HepG2 (cell line): ENCODE results near the gene OPRL1. TPM values are rescaled to one million over a fixed set of nuclear protein-coding genes. Genes with fewer than 3 reads are reported as not detected.

Source experiments
- CREB1 ChIP-seq, 2 experiments: fragments of 450-650 bp in 1 of 2; IDR thresholded peaks; 2 replicates each; pipeline ENCODE4 v1.6.1; 2016 to 2017; ENCODE audit warnings: control low read depth in 1 of 2, mild to moderate bottlenecking in 1 of 2, missing compliant biosample characterization in 1 of 2, missing genetic modification characterization in 1 of 2
- MBD4 ChIP-seq: IDR thresholded peaks from 2 replicates; pipeline ENCODE4 v1.6.1; 2012; ENCODE audit warnings: low read length, inconsistent platforms, borderline replicate concordance
- SMYD3 ChIP-seq: sonication (generic); formaldehyde crosslinking; IDR thresholded peaks from 2 replicates; pipeline ENCODE4 v1.8.1; 2023; ENCODE audit warnings: mild to moderate bottlenecking, missing genetic modification reagents
- TFDP2 ChIP-seq: sonication (generic); formaldehyde crosslinking; IDR thresholded peaks from 2 replicates; pipeline ENCODE4 v1.4.0; 2020; ENCODE audit warnings: missing genetic modification reagents
- ZBTB39 ChIP-seq: sonication (generic); formaldehyde crosslinking; IDR thresholded peaks from 2 replicates; pipeline ENCODE4 v1.5.0; 2020; ENCODE audit warnings: missing genetic modification reagents
- ZBTB4 ChIP-seq: sonication (generic); formaldehyde crosslinking; IDR thresholded peaks from 2 replicates; pipeline ENCODE4 v1.4.0; 2020; ENCODE audit warnings: missing genetic modification reagents, mild to moderate bottlenecking, borderline replicate concordance
- ZBTB40 ChIP-seq, 2 experiments: fragments of 450-650 bp in 1 of 2; sonication (generic) in 1 of 2; formaldehyde crosslinking in 1 of 2; IDR thresholded peaks; 2 replicates each; pipeline versions ENCODE4 v1.6.1 to v1.8.0; 2016 to 2022; ENCODE audit warnings: antibody characterized with exemption in 1 of 2, mild to moderate bottlenecking in 1 of 2, missing genetic modification reagents in 1 of 2
- ZC3H13 ChIP-seq: sonication (generic); formaldehyde crosslinking; IDR thresholded peaks from 2 replicates; pipeline ENCODE4 v1.8.1; 2023; ENCODE audit warnings: mild to moderate bottlenecking, missing genetic modification reagents, moderate library complexity
- ZNF362 ChIP-seq: sonication (generic); formaldehyde crosslinking; IDR thresholded peaks from 2 replicates; pipeline ENCODE4 v1.4.0; 2020; ENCODE audit warnings: missing genetic modification reagents, mild to moderate bottlenecking, borderline replicate concordance
- polyA plus RNA-seq, 8 experiments: library from polyadenylated mRNA; depleted of rRNA in 3 of 8; stranded (reverse) in 7 of 8; unstranded in 1 of 8; fragments of >200 nt; fragmentation: Illumina TruSeq in 4 of 8; extraction: Trizol in 4 of 8; gene quantifications; 2 replicates each; pipeline versions ENCODE4 v1.2.1 to v1.2.3, GENCODE V29; 2011 to 2016; ENCODE audit warnings: low read depth in 4 of 8, missing spikeins in 1 of 8, mixed read lengths in 1 of 8; ENCODE audit not compliant: insufficient read depth in 1 of 8
- total RNA-seq, 5 experiments: library from RNA; depleted of rRNA; stranded (reverse); fragments of >200 nt; fragmentation: Illumina TruSeq; extraction: Trizol; gene quantifications; 2 replicates each; pipeline ENCODE4 v1.2.3, GENCODE V29; 2016; ENCODE audit warnings: low read depth in 1 of 5

Gene OPRL1
- total and polyA plus RNA-seq, 2 of the 13 experiments (the other 11 are each of a cell fraction or from before 2014, with no cell fraction given), result 0.35 to 0.71 TPM

GRCh38 chr20:64083804-64084684 lies 4.2 kb downstream of the OPRL1 start, which contains the start of gene LKAAEAR1 (continued):
- no peak for TF ChIP-seq ZBTB40 (IDR thresholded peaks at IDR 0.05)
- no peak for TF ChIP-seq ZBTB40 (CRISPR knock-in tag; IDR thresholded peaks at IDR 0.05)
- TF ChIP-seq ZC3H13 (CRISPR knock-in tag), result no peak
- TF ChIP-seq CREB1 (IDR thresholded peaks at IDR 0.05), result no peak
- TF ChIP-seq CREB1 (CRISPR knock-in tag; IDR thresholded peaks at IDR 0.05), result no peak
- no peak for TF ChIP-seq SMYD3
- TF ChIP-seq MBD4, result no peak
- TF ChIP-seq ZBTB39 (CRISPR knock-in tag), result peak; percentile 93
- TF ChIP-seq ZBTB4, result no peak
- 0 out of 2 replicates have a peak, but pooled peaks have one; percentile 6 for TF ChIP-seq TFDP2 (CRISPR knock-in tag)
- no peak for TF ChIP-seq ZNF362 (CRISPR knock-in tag)
